Activated CD4-positive, alpha-beta T cell treated with anti-CD3 and anti-CD28 coated beads, Interleukin-2, amount 50 U/mL, for 4 hours (primary cell): ENCODE data around the gene PTGES.

Experiments
- DNase-seq, 2 experiments: peaks; one replicate each; pipeline ENCODE4 v3.0.0-alpha.2; 2020

Gene PTGES

DNA sequence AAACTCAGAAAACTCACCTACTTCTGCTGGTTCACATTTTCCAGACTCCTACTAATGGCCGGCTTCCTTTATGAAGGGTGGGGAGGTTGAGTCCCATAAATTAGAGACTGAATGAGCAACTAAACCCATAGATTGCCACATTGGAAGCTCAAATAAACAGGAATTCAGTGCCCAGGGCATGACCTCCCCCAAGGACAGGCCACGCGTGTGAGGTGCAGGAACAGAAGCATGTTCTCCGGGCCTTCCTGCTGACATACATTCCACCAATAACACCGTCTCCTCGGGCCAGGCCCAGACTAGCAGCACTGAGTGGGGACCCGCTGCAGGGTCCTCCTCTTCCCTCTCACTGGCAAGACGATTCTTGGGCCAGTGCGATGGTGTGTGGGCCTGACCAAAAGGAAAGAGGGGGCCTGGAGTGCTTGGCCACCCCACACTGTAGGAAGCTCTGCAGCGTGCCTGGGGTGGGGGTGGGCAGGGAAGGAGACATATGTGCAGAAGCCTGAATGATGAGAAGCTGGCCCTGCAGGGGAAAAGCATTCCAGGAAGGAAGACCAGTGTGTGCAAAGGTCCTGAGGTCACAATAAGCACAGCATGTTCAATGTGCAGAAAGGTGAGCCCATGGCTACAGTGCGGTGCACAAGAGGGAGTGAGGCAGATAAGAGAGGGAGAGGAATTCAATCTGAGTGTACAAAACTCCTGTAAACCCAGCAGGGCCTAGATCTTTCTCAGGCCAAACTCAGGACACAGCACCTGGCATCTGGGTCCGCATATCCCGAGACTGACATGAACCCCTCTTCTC, 12.0 kb downstream of the PTGES start:
- DNase-seq: no peak

DNA sequence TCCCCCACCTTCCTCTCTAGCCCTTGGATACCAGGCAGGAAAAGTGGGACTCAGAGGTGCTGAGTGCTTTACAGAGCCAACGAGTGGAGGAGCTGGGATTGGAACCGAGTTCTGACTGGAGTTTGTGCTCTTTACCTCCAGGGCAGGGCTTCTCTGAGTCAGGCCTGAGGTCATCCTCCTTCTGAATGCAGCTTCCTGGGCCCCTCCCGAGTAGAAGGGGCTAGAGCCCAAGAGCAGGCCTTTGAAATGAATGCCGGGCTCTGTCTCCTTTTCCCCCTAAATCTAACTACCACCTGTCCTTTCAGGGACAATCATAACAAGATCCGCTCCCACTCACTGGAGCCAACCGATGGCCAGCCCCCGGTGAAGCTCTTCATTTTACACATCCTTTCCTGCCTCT, 12.7 kb downstream of the PTGES start:
- DNase-seq: no peak

DNA sequence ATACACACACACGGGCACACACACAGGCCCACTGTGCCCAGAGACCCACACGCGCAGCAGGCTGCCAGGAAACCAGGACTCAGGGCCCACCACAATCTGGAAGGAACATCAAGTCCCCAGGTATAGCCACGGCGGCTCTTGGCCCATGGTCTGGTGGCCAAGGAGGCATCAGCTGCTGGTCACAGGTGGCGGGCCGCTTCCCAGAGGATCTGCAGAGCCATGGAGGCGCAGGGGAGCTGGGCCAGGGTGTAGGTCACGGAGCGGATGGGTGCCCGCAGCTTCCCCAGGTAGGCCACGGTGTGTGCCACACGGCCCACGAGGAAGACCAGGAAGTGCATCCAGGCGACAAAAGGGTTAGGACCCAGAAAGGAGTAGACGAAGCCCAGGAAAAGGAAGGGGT, 13.4 kb downstream of the PTGES start:
- DNase-seq: no peak

DNA sequence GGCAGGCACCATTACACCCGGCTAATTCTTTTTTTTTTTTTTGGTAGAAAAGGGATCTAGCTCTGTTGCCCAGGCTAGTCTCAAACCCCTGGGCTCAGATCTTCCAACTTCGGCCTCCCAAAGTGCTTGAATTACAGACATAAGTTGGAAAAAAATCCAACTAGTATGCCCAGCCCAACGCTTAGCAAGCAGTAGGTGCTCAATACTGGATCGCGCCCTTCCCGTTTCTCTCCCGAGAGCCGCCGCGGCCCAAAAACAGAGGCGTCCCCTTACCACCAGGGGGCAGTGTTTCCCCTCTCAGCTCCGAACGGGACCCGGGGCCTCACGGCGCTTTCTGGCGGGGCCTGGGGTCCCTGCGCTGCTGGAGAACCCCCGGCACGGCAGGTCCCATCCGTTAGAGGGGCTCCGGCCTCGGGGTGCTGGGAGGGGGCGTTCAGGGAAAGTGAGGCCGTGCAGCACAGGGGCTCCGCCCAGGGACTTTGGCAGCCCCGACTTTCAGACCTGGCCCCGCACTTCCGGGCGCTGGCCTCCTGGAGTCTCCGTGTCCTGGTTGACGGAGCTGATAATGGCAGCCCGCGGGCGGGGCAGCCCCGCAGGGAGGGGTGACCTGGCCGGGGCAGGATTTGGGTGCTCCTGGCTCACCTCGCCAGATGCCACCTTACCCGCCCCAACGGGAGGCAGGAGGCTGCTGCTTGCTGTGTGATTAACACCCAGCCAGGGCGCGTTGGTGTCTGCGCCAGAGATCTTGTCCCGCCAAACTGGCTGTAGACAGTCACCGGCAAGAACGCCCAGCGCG, 15.2 kb downstream of the PTGES start:
- DNase-seq: peak; percentile 80 to 84

DNA sequence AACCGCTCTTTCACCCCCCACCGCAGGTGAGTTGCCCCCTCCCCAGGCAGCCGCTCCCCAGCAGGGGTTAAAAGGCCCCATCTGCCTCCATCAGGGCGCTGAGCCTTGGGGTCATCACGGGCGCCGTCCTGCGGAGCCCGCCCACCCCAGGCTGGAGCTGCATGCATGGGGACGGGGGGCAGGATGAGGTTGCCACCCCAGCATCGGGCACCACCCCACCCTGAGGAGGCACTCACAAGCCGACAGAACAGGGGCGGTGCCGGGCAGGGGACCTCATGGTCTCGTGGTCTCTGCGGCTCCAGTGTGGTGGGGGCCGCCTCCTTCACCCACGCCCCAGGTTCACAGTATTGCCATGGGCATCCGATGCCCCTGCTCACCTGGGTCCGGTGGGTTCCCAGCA, 16.5 kb downstream of the PTGES start:
- DNase-seq: no peak

DNA sequence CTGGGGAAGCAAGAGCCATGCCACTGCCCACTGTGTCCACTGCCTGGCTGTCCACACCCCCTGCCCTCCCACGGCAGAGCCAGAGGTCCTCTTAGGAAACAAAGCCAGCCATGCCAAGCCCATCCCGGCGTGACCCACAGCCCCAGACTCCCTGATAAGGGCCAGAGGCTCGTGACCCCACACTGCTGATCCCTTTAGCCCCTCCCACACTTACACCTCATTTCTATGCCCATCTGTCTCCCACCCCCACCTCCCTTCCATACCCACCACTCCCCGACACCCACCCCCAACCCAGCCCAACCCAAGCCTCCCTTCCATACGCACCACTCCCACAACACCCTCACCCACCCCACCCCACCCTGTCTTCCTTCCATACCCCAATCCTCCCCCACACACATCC, 17.3 kb downstream of the PTGES start:
- no peak for DNase-seq

DNA sequence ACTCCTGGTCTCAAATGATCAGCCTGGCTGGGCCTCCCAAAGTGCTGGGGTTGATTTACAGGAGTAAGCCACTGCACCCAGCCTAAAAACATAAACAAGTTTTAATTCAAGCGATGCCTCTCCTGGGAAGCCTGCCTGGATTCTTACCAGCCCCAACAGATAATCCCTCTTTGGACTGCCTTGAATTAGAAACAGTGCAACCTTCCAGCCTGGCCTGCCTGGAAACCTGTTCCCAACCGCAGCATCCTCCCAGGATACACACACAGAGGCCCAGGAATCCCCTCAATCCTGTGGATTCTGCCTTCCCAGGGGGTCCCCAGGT, 19.2 kb downstream of the PTGES start:
- no peak for DNase-seq

DNA sequence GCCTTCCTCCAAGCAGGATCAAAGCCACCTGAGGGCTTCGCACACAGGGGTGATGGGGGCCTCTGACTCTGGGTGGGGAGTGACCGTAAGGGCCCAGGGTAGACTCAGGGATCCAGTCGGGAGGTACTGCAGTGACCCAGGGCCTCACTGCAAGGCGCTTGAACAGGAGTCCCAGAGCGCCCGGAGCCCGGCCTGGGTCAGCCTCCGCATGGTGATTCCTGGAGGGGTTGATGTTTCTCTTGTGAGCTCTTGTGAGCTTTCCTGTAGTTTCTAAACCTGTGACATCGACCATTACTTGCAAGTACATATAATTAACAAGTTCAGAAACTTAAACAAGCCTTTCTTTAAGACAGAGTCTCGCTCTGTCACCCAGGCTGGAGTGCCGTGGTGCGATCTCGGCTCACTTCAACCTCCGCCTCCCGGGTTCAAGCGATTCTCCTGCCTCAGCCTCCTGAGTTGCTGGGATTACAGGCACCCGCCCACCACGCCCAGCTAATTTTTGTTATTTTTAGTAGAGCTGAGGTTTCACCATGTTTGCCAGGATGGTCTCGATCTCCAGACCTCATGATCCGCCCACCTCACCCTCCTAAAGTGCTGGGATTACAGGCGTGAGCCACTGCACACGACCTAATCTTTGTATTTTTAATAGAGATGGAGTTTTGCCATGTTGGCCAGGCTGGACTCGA, 19.8 kb downstream of the PTGES start:
- no peak for DNase-seq

DNA sequence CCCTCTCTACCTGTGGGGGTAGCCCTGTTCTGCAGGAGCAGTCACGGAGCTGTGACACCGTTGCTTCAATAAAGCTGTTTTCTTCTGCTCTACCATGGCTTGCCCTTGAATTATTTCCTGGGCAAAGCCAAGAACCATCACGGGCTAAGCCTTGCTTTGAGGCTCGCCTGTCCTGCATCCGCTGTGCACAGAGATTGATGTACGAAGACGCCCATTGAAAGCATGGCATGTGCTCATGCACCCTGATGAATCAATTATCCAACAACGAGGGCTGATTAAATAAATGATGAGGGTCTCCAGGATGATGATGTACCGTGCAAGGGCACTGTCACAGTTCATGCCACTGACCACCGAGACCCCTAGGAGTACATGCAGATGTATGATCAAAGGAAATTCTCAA, 20.7 kb downstream of the PTGES start:
- no peak for DNase-seq

DNA sequence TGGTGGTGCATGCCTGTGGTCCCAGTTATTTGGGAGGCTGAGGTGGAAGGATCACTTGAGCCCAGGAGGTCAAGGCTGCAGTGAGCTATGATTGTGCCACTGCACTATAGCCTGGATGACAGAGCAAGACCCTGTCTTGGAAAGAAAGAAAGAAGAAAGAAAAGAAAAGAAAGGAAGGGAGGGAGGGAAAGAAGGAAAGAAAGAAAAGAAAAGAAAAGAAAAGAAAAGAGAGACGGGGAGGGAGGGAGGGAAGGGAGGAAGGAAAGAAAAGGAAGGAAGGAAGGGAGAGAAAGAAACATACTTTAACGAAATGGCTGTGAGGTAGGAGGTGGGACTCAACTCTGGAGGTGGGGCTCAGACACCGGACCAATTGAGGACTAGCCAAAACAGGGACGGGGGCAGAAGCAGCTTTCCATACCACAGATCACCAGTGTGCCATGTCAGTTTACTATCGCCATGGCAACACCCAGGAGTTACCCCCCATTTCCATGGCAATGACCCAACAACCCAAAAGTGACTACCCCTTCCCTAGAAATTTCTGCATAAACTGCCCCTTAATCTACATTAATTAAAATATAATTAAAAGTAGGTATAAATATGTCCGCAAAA, 21.3 kb downstream of the PTGES start:
- no peak for DNase-seq

DNA sequence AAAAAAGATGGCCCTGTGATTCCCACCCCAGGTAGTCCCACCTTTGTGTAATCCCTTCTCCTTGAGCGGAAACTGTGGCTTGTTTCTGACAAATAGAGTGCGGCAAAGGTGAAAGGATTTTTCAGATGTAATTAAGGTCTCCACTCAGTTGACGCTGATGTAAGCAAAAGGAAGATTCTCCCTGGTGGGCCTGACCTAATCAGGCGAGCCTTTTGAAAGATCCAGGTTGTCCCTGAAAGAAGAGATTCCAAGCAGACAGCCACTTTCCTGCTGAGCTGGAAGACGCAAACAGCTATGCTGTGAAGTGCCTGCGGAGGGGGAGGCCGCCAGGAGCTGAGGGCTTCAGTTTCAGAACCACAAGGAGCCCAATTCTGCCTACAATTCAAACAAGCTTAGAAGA, 24.1 kb downstream of the PTGES start:
- no peak for DNase-seq

DNA sequence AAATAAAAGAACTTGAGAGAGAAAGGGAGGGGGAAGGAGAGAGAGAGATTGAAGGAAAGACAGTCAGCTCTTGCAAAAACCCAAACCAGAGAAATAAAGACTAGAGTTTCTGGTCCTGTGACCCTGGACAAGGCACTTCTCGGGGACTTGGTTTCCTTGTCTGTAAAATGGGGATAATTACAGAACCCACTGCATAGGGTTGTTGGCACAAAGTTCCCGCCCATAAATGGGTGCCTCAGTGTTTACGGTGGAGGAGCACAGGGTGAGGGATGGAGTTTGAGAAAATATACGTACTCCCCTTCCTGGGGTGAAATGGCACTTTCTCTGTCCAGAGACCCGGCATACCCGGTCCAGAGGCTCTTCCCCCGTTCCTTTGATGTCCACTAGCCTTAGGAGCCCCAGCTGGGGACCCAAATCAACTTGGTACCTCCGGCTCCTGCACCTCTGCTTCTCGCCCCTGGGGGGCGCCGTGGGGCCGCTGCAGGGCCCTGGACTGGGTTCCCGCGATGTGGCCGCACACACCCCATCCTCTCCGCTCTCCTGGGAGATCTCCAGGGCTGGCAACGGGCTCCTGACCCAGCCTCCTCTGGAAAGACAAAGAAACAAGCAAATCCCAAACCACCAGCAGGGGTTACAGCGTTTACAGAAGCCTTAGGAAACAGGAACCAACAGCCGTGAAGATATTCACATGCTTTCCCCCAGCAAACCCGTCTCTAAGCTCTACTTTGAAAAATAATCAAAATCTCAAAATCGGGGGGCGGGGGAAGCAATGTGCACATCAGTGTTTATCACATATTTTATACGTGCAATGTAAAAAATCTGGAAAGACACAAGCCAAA, 26.3 kb downstream of the PTGES start:
- DNase-seq: peak; percentile 37 to 41

DNA sequence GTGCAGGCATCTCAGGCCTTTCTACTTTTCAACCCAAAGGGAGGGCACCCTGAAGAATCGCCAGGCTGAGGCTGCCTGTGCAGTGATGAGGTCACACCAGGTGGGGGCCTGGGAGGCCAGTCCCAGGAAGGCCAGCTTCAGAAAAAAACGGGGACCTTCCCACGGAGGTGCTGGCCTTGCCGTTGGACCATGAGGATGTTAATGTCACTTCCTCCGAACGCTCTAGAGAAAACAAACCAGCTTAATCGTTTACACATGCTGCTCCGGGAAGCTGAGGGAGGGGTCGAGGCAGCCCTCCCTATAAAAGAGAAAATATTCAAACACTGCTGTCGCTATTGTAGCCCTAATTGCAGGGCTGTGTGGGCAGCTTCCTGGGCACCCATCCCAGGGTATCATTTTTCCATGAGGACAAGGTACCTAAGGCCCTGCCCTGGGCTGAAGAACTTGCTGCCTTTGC, 27.0 kb downstream of the PTGES start:
- DNase-seq: no peak

DNA sequence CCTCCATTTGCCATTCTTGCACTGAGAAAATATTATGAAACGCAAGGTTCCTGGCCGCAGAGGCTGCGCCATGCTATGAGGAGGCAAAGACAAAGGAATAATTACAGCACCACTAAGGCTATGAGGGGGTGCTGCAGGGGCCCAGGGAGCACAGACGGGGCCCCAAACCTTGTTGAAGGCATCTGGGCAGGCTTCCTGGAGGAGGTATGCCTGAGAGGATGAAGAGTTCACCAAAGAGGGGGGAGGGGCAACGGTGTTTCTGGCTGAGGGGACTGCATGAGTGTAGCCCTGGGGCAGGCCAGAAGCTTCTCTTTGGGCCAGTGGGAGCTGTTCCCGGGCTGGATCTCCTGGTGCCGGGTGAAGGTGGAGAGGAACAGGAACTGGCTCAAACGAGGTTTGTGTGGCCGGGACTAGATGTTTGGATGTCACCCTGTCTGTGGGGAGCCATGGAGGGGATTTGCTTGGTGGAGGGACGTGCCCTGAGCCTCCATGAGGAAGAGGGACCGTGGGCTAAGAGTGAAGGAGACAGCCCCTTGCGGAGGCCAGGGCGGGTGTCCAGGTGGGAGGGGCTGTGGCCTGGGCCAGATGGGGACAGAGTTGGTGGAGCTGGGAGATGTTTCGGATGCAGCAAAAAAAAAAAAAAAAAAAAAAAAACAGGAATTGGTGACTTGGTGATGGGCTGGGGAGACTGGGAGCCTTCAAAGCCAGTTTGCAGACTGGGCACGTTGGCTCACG, 28.2 kb downstream of the PTGES start:
- no peak for DNase-seq

DNA sequence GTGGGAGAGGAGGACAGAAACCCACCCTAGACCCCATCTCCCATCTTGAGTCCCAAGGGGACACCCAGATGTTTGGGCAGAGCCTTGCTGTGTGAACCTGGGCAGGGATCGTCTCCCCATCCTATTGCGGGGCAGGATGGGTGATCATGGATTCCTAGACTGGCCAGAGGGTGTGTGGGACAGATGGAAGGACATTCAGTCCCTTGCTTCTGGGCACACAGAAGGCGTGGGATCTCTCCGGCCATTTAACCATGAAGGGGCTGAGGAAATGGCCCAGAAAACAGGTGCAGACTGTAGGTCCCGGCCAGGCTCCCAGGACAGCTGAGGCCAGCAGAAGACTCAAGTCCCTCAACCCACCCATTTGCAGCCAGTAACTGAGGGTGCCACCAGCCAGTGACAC, 29.9 kb downstream of the PTGES start:
- no peak for DNase-seq

DNA sequence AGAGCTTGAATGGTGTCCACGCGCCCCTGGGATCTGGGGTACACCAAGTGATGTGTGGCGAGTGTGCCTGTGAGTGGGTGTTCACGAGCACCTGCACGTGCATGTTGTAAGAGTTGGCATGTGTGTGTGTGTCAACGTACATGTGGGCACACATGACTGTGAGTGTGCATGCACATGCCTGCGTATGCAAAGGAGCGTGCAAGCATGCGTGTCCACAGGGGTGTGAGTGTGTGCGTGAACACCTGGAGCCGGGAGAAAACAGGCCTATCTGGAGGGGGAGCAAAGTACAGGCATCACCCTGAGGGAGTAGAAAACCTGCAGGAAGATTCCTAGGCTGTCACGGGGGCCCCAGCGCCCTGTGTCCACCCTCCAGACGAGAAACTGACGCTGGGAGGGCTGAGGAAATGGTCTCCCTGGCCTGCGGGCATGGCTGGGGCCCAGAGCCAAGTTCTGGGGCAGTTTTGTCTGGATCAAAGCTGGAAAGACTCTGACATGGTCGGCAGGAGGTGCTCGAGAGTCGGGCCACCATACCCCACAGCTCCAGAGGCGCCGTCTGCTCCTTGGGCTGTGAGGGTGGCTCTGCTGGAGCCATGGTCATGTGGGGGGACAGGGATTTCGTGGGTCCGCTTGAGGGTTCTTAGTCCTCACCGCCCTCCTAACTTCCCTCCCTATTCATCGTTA, 31.8 kb downstream of the PTGES start:
- no peak for DNase-seq

DNA sequence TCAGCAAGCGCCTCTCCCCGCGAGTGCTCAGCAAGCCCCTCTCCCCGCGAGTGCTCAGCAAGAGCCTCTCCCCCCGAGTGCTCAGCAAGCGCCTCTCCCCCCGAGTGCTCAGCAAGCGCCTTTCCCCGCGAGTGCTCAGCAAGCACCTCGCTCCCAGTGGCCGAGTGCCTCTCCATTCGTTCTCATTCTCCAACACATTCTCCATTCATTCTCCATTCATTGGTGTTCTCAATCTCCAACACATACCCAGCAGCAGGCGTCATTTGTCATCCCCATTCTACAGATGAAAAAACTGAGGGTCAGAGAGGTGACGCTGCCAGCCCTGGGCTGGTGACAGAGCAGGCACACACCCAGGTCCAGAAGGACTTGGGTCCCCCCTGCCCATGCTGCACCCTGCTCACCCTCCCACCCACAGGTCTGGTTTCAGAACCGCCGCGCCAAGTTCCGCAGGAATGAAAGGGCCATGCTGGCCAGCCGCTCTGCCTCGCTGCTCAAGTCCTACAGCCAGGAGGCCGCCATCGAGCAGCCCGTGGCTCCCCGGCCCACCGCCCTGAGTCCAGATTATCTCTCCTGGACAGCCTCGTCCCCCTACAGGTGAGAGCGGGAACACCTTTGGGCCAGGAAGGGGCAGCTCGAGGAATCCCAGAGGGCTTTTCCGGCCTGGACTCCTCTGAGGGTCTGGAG, 32.5 kb downstream of the PTGES start:
- no peak for DNase-seq

DNA sequence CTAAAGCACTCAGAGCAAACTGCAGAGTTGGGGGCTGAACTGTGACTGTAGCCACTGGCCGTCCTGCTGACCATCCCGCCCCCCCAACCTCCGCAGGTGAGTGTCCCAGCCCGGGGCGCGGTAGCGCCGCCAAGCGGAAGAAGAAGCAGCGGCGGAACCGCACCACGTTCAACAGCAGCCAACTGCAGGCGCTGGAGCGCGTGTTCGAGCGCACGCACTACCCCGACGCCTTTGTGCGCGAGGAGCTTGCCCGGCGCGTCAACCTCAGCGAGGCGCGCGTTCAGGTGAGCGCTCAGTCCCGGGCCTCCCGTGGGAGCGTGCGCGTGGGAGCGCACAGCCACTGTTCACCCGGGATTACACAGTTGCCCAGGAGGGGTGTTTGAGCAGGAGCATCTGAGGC, 33.7 kb downstream of the PTGES start:
- no peak for DNase-seq

DNA sequence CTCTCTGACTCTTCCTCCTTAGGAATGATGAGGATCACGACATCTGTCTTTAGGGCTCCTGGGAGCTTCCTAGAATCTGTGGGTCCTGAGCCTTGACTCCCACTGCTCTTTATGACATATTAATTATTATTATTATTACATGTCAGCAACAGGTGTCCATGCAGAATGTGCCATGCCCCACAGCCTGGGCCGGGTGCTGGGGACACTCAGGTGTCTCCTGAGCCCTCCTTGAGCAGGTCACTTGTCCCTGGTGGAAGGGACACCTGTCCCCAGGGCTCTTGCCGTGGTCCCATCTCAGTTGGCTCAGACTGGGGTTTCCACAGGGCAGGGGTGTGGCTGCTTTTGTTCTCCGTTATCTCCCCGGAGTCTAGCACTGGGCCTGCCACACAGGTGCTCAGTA, 34.2 kb downstream of the PTGES start:
- DNase-seq: no peak

DNA sequence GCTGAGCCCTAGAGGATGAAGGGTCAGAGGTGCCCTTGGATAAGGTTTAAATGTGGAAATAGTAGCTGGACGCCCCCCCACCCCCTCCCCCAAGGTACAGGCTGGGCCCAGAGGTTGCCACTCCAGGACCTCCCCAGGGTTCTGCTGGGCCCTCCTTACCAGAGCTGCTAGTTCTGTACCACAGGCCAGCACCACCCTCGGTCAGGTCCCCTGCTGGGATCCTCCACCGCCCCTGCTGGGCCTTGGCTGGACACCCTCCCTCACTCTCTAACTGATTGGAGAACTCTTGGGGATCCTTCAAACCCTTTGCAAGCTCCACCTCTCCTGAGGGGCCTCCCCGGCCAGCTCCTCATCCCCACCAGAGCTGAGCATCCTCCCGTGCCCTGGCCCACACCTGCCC, 34.9 kb downstream of the PTGES start:
- no peak for DNase-seq

DNA sequence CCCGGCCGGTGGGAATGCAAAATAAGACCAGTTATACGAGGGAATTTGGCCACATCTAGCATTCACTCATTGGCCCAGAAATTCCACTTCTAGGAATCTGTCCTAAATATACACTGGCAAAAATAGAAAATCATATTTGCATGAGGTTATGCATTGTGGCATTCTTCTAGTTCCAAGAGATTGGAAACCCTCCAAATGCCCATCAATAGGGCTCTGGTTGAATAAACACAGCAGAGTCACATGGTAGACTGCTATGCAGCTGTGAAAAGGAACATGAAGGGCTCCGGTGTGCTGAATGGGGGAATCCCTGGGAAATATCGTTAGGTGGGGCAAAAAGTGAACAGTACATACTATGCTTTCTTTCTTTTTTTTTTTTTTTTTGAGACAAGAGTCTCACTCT, 36.8 kb downstream of the PTGES start:
- DNase-seq: no peak
